Neural crest cell (in vitro differentiated cells): ENCODE data around the gene DDX56. TPM values are rescaled to one million over a fixed set of nuclear protein-coding genes. Genes with fewer than 3 reads are reported as not detected.
A peak's percentile ranks its signal among the peaks of the same experiment; 100 is the strongest.
"Not testable (repeated sequence)": the region's sequence is repeated elsewhere in the genome, so short reads cannot be mapped to it uniquely, and the experiment has no call there.

Source experiments
- DNase-seq: peaks from one replicate; pipeline ENCODE4 v3.0.0; 2021; ENCODE audit warnings: low read depth, mixed read lengths, low spot score
- H3K27ac Mint-ChIP-seq: one replicate; pipeline ENCODE4 v1.8.0; 2021; ENCODE audit warnings: mild to moderate bottlenecking, mixed read lengths; ENCODE audit not compliant: unreplicated experiment
- H3K27me3 Mint-ChIP-seq: 2 replicates; pipeline ENCODE4 v1.8.0; 2021; ENCODE audit warnings: low read depth, mild to moderate bottlenecking, mixed read lengths
- H3K36me3 Mint-ChIP-seq: 2 replicates; pipeline ENCODE4 v1.8.0; 2021; ENCODE audit warnings: low read depth, mild to moderate bottlenecking, mixed read lengths
- H3K4me1 Mint-ChIP-seq: 2 replicates; pipeline ENCODE4 v1.8.0; 2021; ENCODE audit warnings: mixed read lengths
- H3K4me3 Mint-ChIP-seq: one replicate; pipeline ENCODE4 v1.8.0; 2021; ENCODE audit warnings: mild to moderate bottlenecking, mixed read lengths
- H3K9me3 Mint-ChIP-seq: 2 replicates; pipeline ENCODE4 v1.8.0; 2021; ENCODE audit warnings: mixed read lengths
- CTCF ChIP-seq: fragments of 200-600 bp; sonication (generic); conservative IDR thresholded peaks from 2 replicates; pipeline ENCODE4 v1.5.0; 2021; ENCODE audit warnings: antibody characterized with exemption, mild to moderate bottlenecking
- total RNA-seq: library from RNA; stranded (reverse); gene quantifications from 2 replicates; pipeline ENCODE4 v1.2.1, GENCODE V29; 2021

The DDX56 gene
- total RNA-seq, 1 donor from 2014 or later: 111 TPM

- Mint-ChIP-seq H3K27me3 (peaks cover 36% of the 10 kb centered on the region), H3K4me1 (peaks cover 21% of the 10 kb centered on the region), H3K36me3 (peaks cover 3% of the 10 kb centered on the region), H3K27ac (no peak overlapping the region), H3K9me3 (peaks cover 2% of the 10 kb centered on the region), H3K4me3 (peak overlapping the region; percentile 67)
- DNase-seq: no peak
- TF ChIP-seq CTCF: no peak
These were observed 31.2 kb upstream of the DDX56 start for GRCh38 chr7:44604941-44605340.

DNA sequence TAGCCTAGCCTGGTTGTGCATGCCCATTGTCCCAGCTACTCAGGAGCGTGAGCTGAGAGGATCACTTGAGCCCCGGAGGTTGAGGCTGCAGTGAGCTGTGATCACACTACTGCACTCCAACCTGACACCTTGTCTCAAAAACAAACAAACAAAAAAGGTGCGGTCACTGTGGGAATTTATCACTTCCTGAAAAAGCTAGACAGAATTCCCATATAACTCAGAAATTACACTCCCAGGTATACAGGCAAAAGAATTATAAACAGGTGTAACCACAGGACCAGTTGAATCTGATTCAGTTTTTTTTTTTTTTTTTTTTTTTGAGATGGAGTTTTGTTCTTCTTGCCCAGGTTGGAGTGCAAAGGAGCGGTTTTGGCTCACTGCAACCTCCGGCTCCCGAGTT lies 29.5 kb upstream of the DDX56 start:
- Mint-ChIP-seq H3K9me3 (peaks cover 2% of the 10 kb centered on the region), H3K4me3 (no peak overlapping the region), H3K36me3 (peaks cover 3% of the 10 kb centered on the region), H3K27me3 (peaks cover 43% of the 10 kb centered on the region), H3K27ac (no peak overlapping the region), H3K4me1 (peaks cover 16% of the 10 kb centered on the region)
- no peak for TF ChIP-seq CTCF
- no peak for DNase-seq

GRCh38 chr7:44602576-44602910 lies 28.8 kb upstream of the DDX56 start:
- no peak for DNase-seq
- Mint-ChIP-seq H3K4me3 (no peak overlapping the region), H3K36me3 (peaks cover 3% of the 10 kb centered on the region), H3K9me3 (peaks cover 2% of the 10 kb centered on the region), H3K27me3 (peaks cover 43% of the 10 kb centered on the region), H3K27ac (no peak overlapping the region), H3K4me1 (peaks cover 15% of the 10 kb centered on the region)
- TF ChIP-seq CTCF: no peak

DNA sequence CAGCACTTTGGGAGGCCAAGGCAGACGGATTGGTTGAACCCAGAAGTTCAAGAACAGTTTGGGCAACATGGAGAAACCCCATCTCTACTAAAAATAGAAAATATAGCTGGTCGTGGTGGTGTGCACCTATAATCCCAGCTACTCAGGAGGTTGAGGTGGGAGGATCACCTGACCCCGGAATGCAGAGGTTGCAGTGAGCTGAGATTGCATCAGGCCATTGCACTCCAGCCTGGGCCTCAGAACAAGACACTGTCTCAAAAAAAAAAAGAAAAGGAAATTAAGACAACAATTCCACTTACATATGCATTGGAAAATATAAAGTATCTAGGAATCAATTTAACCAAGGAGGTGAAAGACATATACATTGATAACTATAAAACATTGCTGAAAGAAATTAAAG lies 25.5 kb upstream of the DDX56 start:
- no peaks in the 10 kb centered on the region for H3K36me3 Mint-ChIP-seq
- peaks cover 41% of the 10 kb centered on the region for H3K27me3 Mint-ChIP-seq
- TF ChIP-seq CTCF: no peak
- DNase-seq: no peak
- no peak overlapping the region for H3K27ac Mint-ChIP-seq
- no peak overlapping the region for H3K4me3 Mint-ChIP-seq
- H3K4me1 Mint-ChIP-seq: no peaks in the 10 kb centered on the region
- no peaks in the 10 kb centered on the region for H3K9me3 Mint-ChIP-seq

DNA sequence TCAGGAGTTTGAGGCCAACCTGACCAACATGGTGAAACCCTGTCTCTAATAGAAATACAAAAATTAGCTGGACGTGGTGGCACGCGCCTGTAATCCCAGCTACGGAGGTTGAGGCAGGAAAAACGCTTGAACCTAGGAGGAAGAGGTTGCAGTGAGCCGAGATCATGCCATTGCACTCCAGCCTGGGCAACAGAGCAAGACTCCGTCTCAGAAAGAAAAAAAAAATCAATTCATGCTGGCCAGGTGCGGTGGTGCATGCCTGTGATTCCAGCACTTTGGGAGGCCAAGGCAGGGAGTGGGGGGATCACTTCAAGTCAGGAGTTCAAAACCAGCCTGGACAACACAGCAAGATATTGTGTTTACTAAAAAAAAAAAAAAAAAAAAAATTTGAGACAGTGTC lies 23.5 kb upstream of the DDX56 start:
- not testable (repeated sequence) for H3K36me3 Mint-ChIP-seq, H3K4me1 Mint-ChIP-seq, H3K4me3 Mint-ChIP-seq, DNase-seq, H3K27ac Mint-ChIP-seq, H3K9me3 Mint-ChIP-seq
- peaks cover 39% of the 10 kb centered on the region for H3K27me3 Mint-ChIP-seq

GRCh38 chr7:44595934-44596635 lies 22.4 kb upstream of the DDX56 start:
- H3K9me3 Mint-ChIP-seq: no peaks in the 10 kb centered on the region
- no peaks in the 10 kb centered on the region for H3K4me1 Mint-ChIP-seq
- no peak overlapping the region for H3K4me3 Mint-ChIP-seq
- H3K36me3 Mint-ChIP-seq: no peaks in the 10 kb centered on the region
- DNase-seq: no peak
- TF ChIP-seq CTCF: no peak
- H3K27ac Mint-ChIP-seq: no peak overlapping the region
- H3K27me3 Mint-ChIP-seq: peaks cover 31% of the 10 kb centered on the region
